Nephron (organoid): ENCODE measurements around the gene NKIRAS1.

Experiments
- H3K27ac Mint-ChIP-seq, 3 experiments: 2 replicates each; pipeline ENCODE4 v1.8.0; 2020; ENCODE audit warnings: mixed read lengths in 3 of 3, mild to moderate bottlenecking in 2 of 3, moderate library complexity in 1 of 3
- H3K27me3 Mint-ChIP-seq: 2 replicates; pipeline ENCODE4 v1.8.0; 2021; ENCODE audit warnings: low read depth, mild to moderate bottlenecking, moderate library complexity, mixed read lengths
- H3K36me3 Mint-ChIP-seq: 2 replicates; pipeline ENCODE4 v1.8.0; 2020; ENCODE audit warnings: low read depth, mixed read lengths
- H3K4me1 Mint-ChIP-seq: 2 replicates; pipeline ENCODE4 v1.8.0; 2020; ENCODE audit warnings: mixed read lengths
- H3K4me3 Mint-ChIP-seq, 3 experiments: 2 replicates each; pipeline ENCODE4 v1.8.0; 2020; ENCODE audit warnings: mild to moderate bottlenecking in 3 of 3, mixed read lengths in 3 of 3, moderate library complexity in 2 of 3
- H3K9me3 Mint-ChIP-seq: 2 replicates; pipeline ENCODE4 v1.8.0; 2020; ENCODE audit warnings: mixed read lengths
- TF ChIP-seq, protein P1 (sequence below), 3 experiments: fragments of 200-600 bp; sonication (generic); IDR thresholded peaks; one replicate each; pipeline ENCODE4 v1.5.0; 2021; ENCODE audit warnings: antibody characterized with exemption in 3 of 3; ENCODE audit not compliant: unreplicated experiment in 3 of 3

NKIRAS1 gene

DNA sequence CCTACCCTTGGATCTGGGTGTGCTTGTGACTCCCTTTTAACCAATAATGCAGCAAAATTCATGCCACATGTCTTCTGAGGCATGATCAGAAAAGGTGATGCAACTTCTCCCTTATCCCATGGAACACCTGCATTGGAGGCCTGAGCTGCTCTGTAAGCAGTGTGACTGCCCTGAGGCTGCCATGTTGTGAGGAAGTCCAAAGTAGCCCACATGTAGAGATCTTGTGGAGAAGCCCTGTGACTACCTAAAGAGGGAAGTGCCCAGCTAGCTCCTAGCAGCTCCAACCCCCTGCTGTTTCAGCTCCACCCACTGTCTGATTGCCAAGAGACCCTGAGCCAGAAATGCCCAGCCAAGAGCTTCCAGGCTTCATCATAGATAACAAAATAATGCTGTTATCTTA, 21.9 kb upstream of the NKIRAS1 start:
- Mint-ChIP-seq H3K27ac (no peak overlapping the region), H3K9me3 (no peaks in the 10 kb centered on the region), H3K27me3 (peaks cover 13% of the 10 kb centered on the region), H3K4me3 (no peak overlapping the region), H3K4me1 (peaks cover 3% of the 10 kb centered on the region), H3K36me3 (no peaks in the 10 kb centered on the region)
- TF ChIP-seq, protein P1, sequence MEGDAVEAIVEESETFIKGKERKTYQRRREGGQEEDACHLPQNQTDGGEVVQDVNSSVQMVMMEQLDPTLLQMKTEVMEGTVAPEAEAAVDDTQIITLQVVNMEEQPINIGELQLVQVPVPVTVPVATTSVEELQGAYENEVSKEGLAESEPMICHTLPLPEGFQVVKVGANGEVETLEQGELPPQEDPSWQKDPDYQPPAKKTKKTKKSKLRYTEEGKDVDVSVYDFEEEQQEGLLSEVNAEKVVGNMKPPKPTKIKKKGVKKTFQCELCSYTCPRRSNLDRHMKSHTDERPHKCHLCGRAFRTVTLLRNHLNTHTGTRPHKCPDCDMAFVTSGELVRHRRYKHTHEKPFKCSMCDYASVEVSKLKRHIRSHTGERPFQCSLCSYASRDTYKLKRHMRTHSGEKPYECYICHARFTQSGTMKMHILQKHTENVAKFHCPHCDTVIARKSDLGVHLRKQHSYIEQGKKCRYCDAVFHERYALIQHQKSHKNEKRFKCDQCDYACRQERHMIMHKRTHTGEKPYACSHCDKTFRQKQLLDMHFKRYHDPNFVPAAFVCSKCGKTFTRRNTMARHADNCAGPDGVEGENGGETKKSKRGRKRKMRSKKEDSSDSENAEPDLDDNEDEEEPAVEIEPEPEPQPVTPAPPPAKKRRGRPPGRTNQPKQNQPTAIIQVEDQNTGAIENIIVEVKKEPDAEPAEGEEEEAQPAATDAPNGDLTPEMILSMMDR (IDR thresholded peaks at IDR 0.05; ENCODE audit: unreplicated experiment in 3 of 3): no peak

DNA sequence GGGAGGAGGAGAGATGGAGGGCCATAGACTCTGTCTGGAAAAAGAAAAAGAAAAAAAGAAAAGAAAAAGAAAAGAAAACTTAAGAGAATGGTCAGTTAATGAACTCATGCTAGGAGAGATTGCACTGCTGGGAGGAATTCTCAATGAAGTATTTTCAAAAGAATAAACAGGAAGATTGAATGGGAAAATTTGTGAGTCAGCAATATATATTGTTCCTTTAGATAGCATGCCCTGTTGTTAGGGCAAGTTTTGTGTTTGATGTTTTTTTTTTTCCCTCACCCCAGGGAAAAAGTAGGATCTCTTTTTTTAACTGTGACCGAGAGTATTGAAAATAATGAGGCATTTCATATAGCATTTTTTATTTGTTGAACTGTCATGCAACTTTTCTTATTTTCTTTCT, 20.5 kb upstream of the NKIRAS1 start:
- peaks cover 6% of the 10 kb centered on the region for H3K27me3 Mint-ChIP-seq
- H3K4me3 Mint-ChIP-seq: no peak overlapping the region
- H3K36me3 Mint-ChIP-seq: no peaks in the 10 kb centered on the region
- no peaks in the 10 kb centered on the region for H3K4me1 Mint-ChIP-seq
- no peak overlapping the region for H3K27ac Mint-ChIP-seq
- TF ChIP-seq, protein P1 (IDR thresholded peaks at IDR 0.05; ENCODE audit: unreplicated experiment in 3 of 3): no peak
- no peaks in the 10 kb centered on the region for H3K9me3 Mint-ChIP-seq

DNA sequence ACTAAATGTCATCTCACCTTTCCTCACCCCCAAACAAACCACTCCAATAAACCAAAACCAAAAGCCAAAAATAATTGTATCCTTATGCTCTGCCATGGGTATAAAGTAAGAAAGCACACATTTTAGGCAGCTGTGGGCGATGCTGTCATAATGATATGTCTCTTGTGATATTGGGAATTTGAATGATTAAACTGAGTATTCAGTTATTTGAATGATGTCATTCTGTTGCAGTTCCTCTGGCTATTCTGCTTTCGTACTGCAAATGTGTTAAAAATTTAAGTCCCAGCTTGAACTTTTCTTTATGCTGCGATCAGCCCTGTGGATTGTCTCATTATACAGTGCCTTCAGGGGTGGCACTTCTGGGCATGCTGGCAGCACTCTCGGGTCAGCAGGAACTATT, 17.5 kb upstream of the NKIRAS1 start:
- peaks cover 9% of the 10 kb centered on the region for H3K27me3 Mint-ChIP-seq
- TF ChIP-seq, protein P1 (IDR thresholded peaks at IDR 0.05; ENCODE audit: unreplicated experiment in 3 of 3): no peak
- no peaks in the 10 kb centered on the region for H3K36me3 Mint-ChIP-seq
- H3K9me3 Mint-ChIP-seq: no peaks in the 10 kb centered on the region
- H3K27ac Mint-ChIP-seq: no peak overlapping the region
- no peaks in the 10 kb centered on the region for H3K4me1 Mint-ChIP-seq
- no peak overlapping the region for H3K4me3 Mint-ChIP-seq

GRCh38 chr3:23932571-23932970, 15.8 kb upstream of the NKIRAS1 start:
- no peaks in the 10 kb centered on the region for H3K4me1 Mint-ChIP-seq

GRCh38 chr3:23931597-23931996, 14.8 kb upstream of the NKIRAS1 start:
- no peaks in the 10 kb centered on the region for H3K4me1 Mint-ChIP-seq
- H3K9me3 Mint-ChIP-seq: no peaks in the 10 kb centered on the region
- H3K27ac Mint-ChIP-seq: no peak overlapping the region
- no peaks in the 10 kb centered on the region for H3K36me3 Mint-ChIP-seq
- H3K27me3 Mint-ChIP-seq: peaks cover 3% of the 10 kb centered on the region
- TF ChIP-seq, protein P1 (IDR thresholded peaks at IDR 0.05; ENCODE audit: unreplicated experiment in 3 of 3): no peak
- no peak overlapping the region for H3K4me3 Mint-ChIP-seq

More at GRCh38 chr3:23932571-23932970, 15.8 kb upstream of the NKIRAS1 start:
- Mint-ChIP-seq H3K27ac (no peak overlapping the region), H3K27me3 (peaks cover 3% of the 10 kb centered on the region), H3K36me3 (no peaks in the 10 kb centered on the region), H3K9me3 (no peaks in the 10 kb centered on the region), H3K4me3 (no peak overlapping the region)
- TF ChIP-seq, protein P1 (IDR thresholded peaks at IDR 0.05; ENCODE audit: unreplicated experiment in 3 of 3): no peak

- Mint-ChIP-seq H3K4me3 (no peak overlapping the region), H3K27ac (no peak overlapping the region), H3K4me1 (peaks cover 6% of the 10 kb centered on the region), H3K27me3 (peaks cover 3% of the 10 kb centered on the region), H3K9me3 (no peaks in the 10 kb centered on the region), H3K36me3 (peaks cover 14% of the 10 kb centered on the region)
- TF ChIP-seq, protein P1 (IDR thresholded peaks at IDR 0.05; ENCODE audit: unreplicated experiment in 3 of 3): no peak
Observed at GRCh38 chr3:23928524-23928923, 11.7 kb upstream of the NKIRAS1 start.
